Keratinocyte (primary cell): Measurements from ENCODE around the gene MED27. TPM values are rescaled to one million over a fixed set of nuclear protein-coding genes. Genes with fewer than 3 reads are reported as not detected.

Experiments
- DNase-seq: peaks from one replicate; pipeline ENCODE4 v3.0.0-alpha.2; 2011; ENCODE audit warnings: low read depth, missing footprints, low spot score
- FAIRE-seq: peaks from 2 replicates; lab custom pipeline; 2011; peaks lifted over from hg19 to GRCh38; lab: Jason Lieb, UNC
- H2AFZ ChIP-seq: 2 replicates; pipeline ENCODE4 v1.6.0; 2012; ENCODE audit warnings: low read length, control low read depth, inconsistent platforms; ENCODE audit not compliant: control insufficient read depth
- H3K27ac ChIP-seq: 2 replicates; pipeline ENCODE4 v1.5.1; 2011; ENCODE audit warnings: low read length; ENCODE audit not compliant: control insufficient read depth, insufficient read depth
- H3K27me3 ChIP-seq: 3 replicates; pipeline ENCODE4 v1.6.0; 2011; ENCODE audit warnings: low read length; ENCODE audit not compliant: control insufficient read depth, insufficient read depth; ENCODE audit errors: extremely low read depth
- H3K36me3 ChIP-seq, 2 experiments: 2 replicates in 1 of 2; 3 replicates in 1 of 2; pipeline ENCODE4 v1.5.1; 2011; ENCODE audit warnings: low read length in 2 of 2, mild to moderate bottlenecking in 1 of 2; ENCODE audit not compliant: control insufficient read depth in 2 of 2, insufficient read depth in 2 of 2; ENCODE audit errors: extremely low read depth in 1 of 2
- H3K4me1 ChIP-seq: 3 replicates; pipeline ENCODE4 v1.5.1; 2011; ENCODE audit warnings: low read length; ENCODE audit not compliant: control insufficient read depth, insufficient read depth; ENCODE audit errors: extremely low read depth
- H3K4me2 ChIP-seq: 3 replicates; pipeline ENCODE4 v1.6.0; 2011; ENCODE audit warnings: low read depth, low read length; ENCODE audit not compliant: control insufficient read depth, insufficient read depth; ENCODE audit errors: extremely low read depth
- H3K4me3 ChIP-seq, 3 experiments: fragments of 200-600 bp in 1 of 3; sonication (generic) in 1 of 3; 2 replicates in 2 of 3; 3 replicates in 1 of 3; pipeline ENCODE4 v1.5.1; 2011 to 2016; ENCODE audit warnings: low read length in 3 of 3, mild to moderate bottlenecking in 3 of 3, control low read depth in 2 of 3, inconsistent platforms in 1 of 3, low read depth in 1 of 3, mixed read lengths in 1 of 3, mixed run types in 1 of 3, moderate library complexity in 1 of 3; ENCODE audit not compliant: control insufficient read depth in 2 of 3, insufficient read depth in 2 of 3; ENCODE audit errors: extremely low read depth in 1 of 3
- H3K79me2 ChIP-seq: 2 replicates; pipeline ENCODE4 v1.6.0; 2012; ENCODE audit warnings: low read length; ENCODE audit not compliant: control insufficient read depth, insufficient read depth
- H3K9ac ChIP-seq: 3 replicates; pipeline ENCODE4 v1.6.0; 2011; ENCODE audit warnings: low read length; ENCODE audit not compliant: control insufficient read depth, insufficient read depth; ENCODE audit errors: extremely low read depth
- H3K9me1 ChIP-seq: 3 replicates; pipeline ENCODE4 v1.6.0; 2011; ENCODE audit warnings: low read length; ENCODE audit not compliant: control insufficient read depth, insufficient read depth; ENCODE audit errors: extremely low read depth
- H3K9me3 ChIP-seq: 2 replicates; pipeline ENCODE4 v1.5.1; 2012; ENCODE audit warnings: low read depth, low read length; ENCODE audit not compliant: control insufficient read depth
- H4K20me1 ChIP-seq: 3 replicates; pipeline ENCODE4 v1.6.0; 2011; ENCODE audit warnings: low read length; ENCODE audit not compliant: control insufficient read depth, insufficient read depth; ENCODE audit errors: extremely low read depth
- EZH2 ChIP-seq: IDR thresholded peaks from one replicate; pipeline ENCODE4 v1.6.1; 2012; ENCODE audit warnings: inconsistent platforms, mild to moderate bottlenecking, low read length, moderate library complexity
- dilution Hi-C: fragments of 300-500 bp; cut with MboI; formaldehyde crosslinking; loops from one replicate; pipeline ENCODE4 v1.7.0; 2020; ENCODE audit warnings: low sequenced_read_pairs; ENCODE audit not compliant: extremely low pct_ligation_motif_present
- polyA plus RNA-seq, 5 experiments: library from polyadenylated mRNA; depleted of rRNA in 3 of 5; stranded (reverse) in 3 of 5; stranded (forward) in 1 of 5; unstranded in 1 of 5; fragments of >200 nt; gene quantifications; 1 replicate in 1 of 5; 2 replicates in 3 of 5; 3 replicates in 1 of 5; pipeline versions ENCODE4 v1.2.1 to v1.2.3, GENCODE V29; 2011 to 2012; ENCODE audit warnings: missing spikeins in 2 of 5, low read depth in 1 of 5, low replicate concordance in 1 of 5
- TF ChIP-seq, protein P1 (sequence below), 3 experiments: IDR thresholded peaks in 1 of 3; conservative IDR thresholded peaks in 1 of 3; optimal IDR thresholded peaks in 1 of 3; 2 replicates in 2 of 3; 3 replicates in 1 of 3; pipeline versions ENCODE3 to v1.5.1; 2011; ENCODE audit warnings: low read length in 3 of 3, mild to moderate bottlenecking in 3 of 3, moderate library complexity in 2 of 3, control low read depth in 1 of 3, inconsistent platforms in 1 of 3; ENCODE audit not compliant: insufficient read depth in 2 of 3; ENCODE audit errors: extremely low read depth in 1 of 3

The MED27 gene
- polyA plus RNA-seq, 1 donor (not counting 4 experiments of a cell fraction or from before 2014, with no cell fraction given): 39.0 TPM

DNA sequence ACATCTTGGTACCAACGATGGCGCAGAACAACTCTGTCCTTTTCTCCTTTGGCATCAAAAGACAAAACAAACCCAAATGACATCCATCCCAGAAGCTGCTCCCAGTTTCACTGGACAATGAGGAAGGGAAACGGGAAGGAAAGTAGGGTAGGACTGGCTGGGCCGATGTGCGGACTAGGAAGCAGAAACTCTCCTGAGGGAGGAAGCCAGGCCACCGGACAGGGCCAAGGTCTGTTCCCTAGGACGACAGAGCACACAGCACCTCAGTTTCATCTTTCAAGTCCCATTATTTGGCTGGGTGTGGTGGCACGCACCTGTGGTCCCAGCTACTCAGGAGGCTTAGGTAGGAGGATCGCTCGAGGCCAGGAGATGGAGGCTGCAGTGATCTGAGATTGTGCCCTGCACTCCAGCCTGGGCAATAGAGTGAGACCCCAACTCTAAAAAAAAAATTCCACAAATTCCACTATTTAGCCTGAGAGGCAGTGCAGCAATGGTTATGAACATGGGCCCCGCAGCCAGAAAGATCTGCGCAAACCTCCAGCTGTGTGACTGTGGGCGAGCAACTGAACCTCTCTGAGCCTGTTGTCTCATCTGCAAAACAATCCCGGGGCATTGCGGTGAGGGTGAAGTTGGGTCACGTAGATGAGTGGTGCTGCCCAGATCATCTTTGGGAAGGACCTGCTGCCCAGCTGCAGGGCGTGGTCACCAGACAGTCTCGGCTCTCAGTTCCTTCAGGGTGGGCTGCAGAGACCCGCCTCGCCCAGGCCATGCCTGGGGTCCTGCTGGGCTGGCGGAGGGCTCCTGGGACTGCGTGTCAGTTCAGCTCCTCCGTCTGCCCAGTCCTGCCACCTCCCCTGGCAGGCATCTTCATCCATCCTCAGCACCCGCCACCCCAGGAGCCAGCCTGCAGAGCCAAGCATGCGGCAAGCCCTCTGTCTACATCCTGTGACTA is 238.6 kb downstream of the MED27 start:
- Histone ChIP-seq H3K27me3 (peaks cover 29% of the 10 kb centered on the region), H3K4me1 (peaks cover 3% of the 10 kb centered on the region), H4K20me1 (no peaks in the 10 kb centered on the region), H3K79me2 (no peaks in the 10 kb centered on the region), H3K36me3 (no peaks in the 10 kb centered on the region), H3K9me3 (no peaks in the 10 kb centered on the region), H3K4me3 (no peak overlapping the region), H3K27ac (no peak overlapping the region), H3K9ac (no peak overlapping the region), H2AFZ (no peak overlapping the region), H3K4me2 (no peak overlapping the region), H3K9me1 (no peaks in the 10 kb centered on the region)
- FAIRE-seq: no peak
- TF ChIP-seq, protein P1, sequence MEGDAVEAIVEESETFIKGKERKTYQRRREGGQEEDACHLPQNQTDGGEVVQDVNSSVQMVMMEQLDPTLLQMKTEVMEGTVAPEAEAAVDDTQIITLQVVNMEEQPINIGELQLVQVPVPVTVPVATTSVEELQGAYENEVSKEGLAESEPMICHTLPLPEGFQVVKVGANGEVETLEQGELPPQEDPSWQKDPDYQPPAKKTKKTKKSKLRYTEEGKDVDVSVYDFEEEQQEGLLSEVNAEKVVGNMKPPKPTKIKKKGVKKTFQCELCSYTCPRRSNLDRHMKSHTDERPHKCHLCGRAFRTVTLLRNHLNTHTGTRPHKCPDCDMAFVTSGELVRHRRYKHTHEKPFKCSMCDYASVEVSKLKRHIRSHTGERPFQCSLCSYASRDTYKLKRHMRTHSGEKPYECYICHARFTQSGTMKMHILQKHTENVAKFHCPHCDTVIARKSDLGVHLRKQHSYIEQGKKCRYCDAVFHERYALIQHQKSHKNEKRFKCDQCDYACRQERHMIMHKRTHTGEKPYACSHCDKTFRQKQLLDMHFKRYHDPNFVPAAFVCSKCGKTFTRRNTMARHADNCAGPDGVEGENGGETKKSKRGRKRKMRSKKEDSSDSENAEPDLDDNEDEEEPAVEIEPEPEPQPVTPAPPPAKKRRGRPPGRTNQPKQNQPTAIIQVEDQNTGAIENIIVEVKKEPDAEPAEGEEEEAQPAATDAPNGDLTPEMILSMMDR (optimal IDR thresholded peaks at IDR 0.05 in 1 of 3, IDR thresholded peaks at IDR 0.05 in 1 of 3, conservative IDR thresholded peaks at IDR 0.05 in 1 of 3; ENCODE audit: extremely low read depth in 1 of 3, insufficient read depth in 2 of 3, low read length in 3 of 3): no peak
- TF ChIP-seq EZH2: no peak
- DNase-seq: no peak
- dilution Hi-C loops: no loop called here

DNA sequence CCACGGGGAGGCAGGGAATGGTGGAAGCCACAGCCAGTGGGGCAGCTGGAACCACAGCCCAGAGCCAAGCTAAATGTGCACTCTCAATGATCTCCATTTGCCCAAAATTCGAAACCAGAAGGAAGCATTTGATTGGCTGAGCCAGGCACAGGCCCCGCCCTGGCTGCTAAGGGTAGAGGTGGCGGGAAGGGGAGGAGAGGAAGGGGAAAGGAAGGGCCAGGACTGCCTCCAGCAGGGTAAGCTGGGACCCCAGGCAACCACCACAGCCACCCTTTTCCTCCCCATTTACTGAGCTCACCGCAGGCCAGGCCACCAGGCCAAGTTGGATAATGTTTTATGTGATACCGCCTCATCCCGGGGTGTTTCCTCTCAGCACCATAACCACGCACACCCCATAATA is 239.4 kb downstream of the MED27 start:
- H3K9me3 ChIP-seq: no peaks in the 10 kb centered on the region
- DNase-seq (no peak), FAIRE-seq (no peak)
- H3K9ac ChIP-seq: no peak overlapping the region
- TF ChIP-seq EZH2: no peak
- TF ChIP-seq, protein P1 (optimal IDR thresholded peaks at IDR 0.05 in 1 of 3, IDR thresholded peaks at IDR 0.05 in 1 of 3, conservative IDR thresholded peaks at IDR 0.05 in 1 of 3; ENCODE audit: extremely low read depth in 1 of 3, insufficient read depth in 2 of 3, low read length in 3 of 3): no peak
- peaks cover 37% of the 10 kb centered on the region for H3K27me3 ChIP-seq
- no peaks in the 10 kb centered on the region for H3K79me2 ChIP-seq
- no peak overlapping the region for H3K4me2 ChIP-seq
- no peaks in the 10 kb centered on the region for H3K36me3 ChIP-seq
- no peak overlapping the region for H3K4me3 ChIP-seq
- H2AFZ ChIP-seq: no peak overlapping the region
- no peak overlapping the region for H3K27ac ChIP-seq
- dilution Hi-C loops: no loop called here
- peaks cover 3% of the 10 kb centered on the region for H3K4me1 ChIP-seq
- H4K20me1 ChIP-seq: no peaks in the 10 kb centered on the region
- no peaks in the 10 kb centered on the region for H3K9me1 ChIP-seq
